ENCODE measurements around the gene SNN.

- TF ChIP-seq CTCF (conservative IDR thresholded peaks at IDR 0.05; ENCODE audit: low read length) (no peak), EZH2phosphoT487 (IDR thresholded peaks at IDR 0.05; ENCODE audit: borderline replicate concordance) (no peak)
Observed at GRCh38 chr16:11651796-11652195, 16.5 kb upstream of the SNN start.
